HG03108 (cell line): ENCODE data around the gene ID4.
"Not testable (repeated sequence)": the region's sequence is repeated elsewhere in the genome, so short reads cannot be mapped to it uniquely, and the experiment has no call there.

ENCODE experiments used
- ATAC-seq: cut with Tn5 transposase; IDR thresholded peaks from one replicate; pipeline ENCODE4 v1.9.1; 2021; ENCODE audit warnings: moderate library complexity; ENCODE audit not compliant: unreplicated experiment

Gene ID4

GRCh38 chr6:19831358-19831757 lies 5.8 kb upstream of the ID4 start:
- ATAC-seq, result no peak

- no peak for ATAC-seq
Measured at GRCh38 chr6:19833947-19834346, 3.2 kb upstream of the ID4 start.

- ATAC-seq, result no peak
Measured at GRCh38 chr6:19834858-19835257, 2.3 kb upstream of the ID4 start.

GRCh38 chr6:19835605-19836004 lies 1.6 kb upstream of the ID4 start:
- ATAC-seq, result no peak

- no peak for ATAC-seq
Measured at GRCh38 chr6:19837511-19838441, 606 bp downstream of the ID4 start.

GRCh38 chr6:19838442-19839236 lies 1.5 kb downstream of the ID4 start:
- no peak for ATAC-seq

GRCh38 chr6:19839237-19839546 lies 2.0 kb downstream of the ID4 start:
- no peak for ATAC-seq

- ATAC-seq, result no peak
Measured at GRCh38 chr6:19839788-19840187, 2.6 kb downstream of the ID4 start.

- no peak for ATAC-seq
Measured at GRCh38 chr6:19841181-19841580, 4.0 kb downstream of the ID4 start.

GRCh38 chr6:19842030-19842615 lies 5.0 kb downstream of the ID4 start:
- ATAC-seq, result no peak

- no peak for ATAC-seq
Measured at GRCh38 chr6:19844689-19845088, 7.5 kb downstream of the ID4 start.

GRCh38 chr6:19845266-19846041 lies 8.3 kb downstream of the ID4 start:
- no peak for ATAC-seq

GRCh38 chr6:19848465-19849029 lies 11.4 kb downstream of the ID4 start:
- no peak for ATAC-seq

GRCh38 chr6:19849196-19849595 lies 12.0 kb downstream of the ID4 start:
- no peak for ATAC-seq

- ATAC-seq, result no peak
Measured at GRCh38 chr6:19849755-19850154, 12.6 kb downstream of the ID4 start.

- no peak for ATAC-seq
Measured at GRCh38 chr6:19851241-19852089, 14.3 kb downstream of the ID4 start.

- ATAC-seq, result no peak
Measured at GRCh38 chr6:19852090-19852457, 14.9 kb downstream of the ID4 start.

GRCh38 chr6:19852927-19853326 lies 15.8 kb downstream of the ID4 start:
- no peak for ATAC-seq

- ATAC-seq, result not testable (repeated sequence)
Measured at GRCh38 chr6:19854421-19855015, 17.3 kb downstream of the ID4 start.
